Adrenal gland (tissue), 12 donors: ENCODE measurements around the gene GANC. TPM values are rescaled to one million over a fixed set of nuclear protein-coding genes. Genes with fewer than 3 reads are reported as not detected.
A peak's percentile ranks its signal among the peaks of the same experiment; 100 is the strongest.

Experiments used
- DNase-seq, 7 donors: peaks; one replicate each; pipeline ENCODE4 v3.0.0-alpha.2; 2019 to 2020
- H3K27ac ChIP-seq, 5 donors: fragments of 200-600 bp; sonication (generic) in 4 of 5; 1 replicate in 3 of 5; 2 replicates in 2 of 5; pipeline versions ENCODE4 v1.5.1 to v1.8.0; 2016 to 2020; ENCODE audit warnings: mild to moderate bottlenecking in 1 of 5
- H3K27me3 ChIP-seq: fragments of 200-600 bp; 2 replicates; pipeline ENCODE4 v1.8.0; 2021
- H3K36me3 ChIP-seq, 2 donors: fragments of 200-600 bp; replicated peaks in 1 of 2; 1 replicate in 1 of 2; 2 replicates in 1 of 2; pipeline versions ENCODE4 v1.5.1 to v1.8.0; 2018 to 2022
- H3K4me1 ChIP-seq, 2 donors: fragments of 200-600 bp; replicated peaks in 1 of 2; 1 replicate in 1 of 2; 2 replicates in 1 of 2; pipeline versions ENCODE4 v1.5.1 to v1.8.0; 2018 to 2021
- H3K4me3 ChIP-seq, 4 donors: fragments of 200-600 bp; sonication (generic) in 3 of 4; one replicate each; pipeline ENCODE4 v1.5.1; 2016 to 2018
- H3K9me3 ChIP-seq, 3 donors: fragments of 200-600 bp; sonication (generic) in 1 of 3; replicated peaks in 1 of 3; 1 replicate in 2 of 3; 2 replicates in 1 of 3; pipeline versions ENCODE4 v1.5.1 to v1.8.0; 2016 to 2021
- CTCF ChIP-seq, 6 experiments: fragments of 450-650 bp in 4 of 6; fragments of 200-600 bp in 2 of 6; sonication (generic) in 1 of 6; IDR thresholded peaks; 1 replicate in 5 of 6; 2 replicates in 1 of 6; pipeline versions ENCODE4 v1.5.1 to v1.8.0; 2016 to 2021; ENCODE audit warnings: antibody characterized with exemption in 6 of 6, mild to moderate bottlenecking in 2 of 6, moderate library complexity in 1 of 6
- POLR2A ChIP-seq, 2 donors: fragments of 450-650 bp; IDR thresholded peaks; one replicate each; pipeline ENCODE4 v1.6.1; 2017; ENCODE audit warnings: antibody characterized with exemption in 2 of 2, mild to moderate bottlenecking in 2 of 2, moderate library complexity in 1 of 2
- WGBS, 4 donors: extraction: QIAGEN DNeasy Blood & Tissue Kit in 2 of 4; methylation state at CpG; one replicate each; pipeline versions ENCODE4 v1.1.5 to v1.1.7; 2013 to 2017; 5-methylcytosine and 5-hydroxymethylcytosine counted together
- intact Hi-C, 2 donors: fragments of 100-400 bp; cut with DNase I; formaldehyde crosslinking; loops; one replicate each; pipeline versions ENCODE4 v1.14.1 to v1.15.0; 2022 to 2023
- polyA plus RNA-seq, 3 donors: library from polyadenylated mRNA; stranded (reverse); fragments of 200-250 nt in 2 of 3; fragments of 350-450 nt in 1 of 3; fragmentation: Illumina TruSeq in 1 of 3; extraction: RNeasy Lipid Tissue Mini Kit (QIAGEN cat#74804) in 1 of 3; gene quantifications; one replicate each; pipeline ENCODE4 v1.2.3, GENCODE V29; 2013 to 2014
- total RNA-seq, 9 donors: library from RNA; depleted of rRNA in 4 of 9; stranded (reverse); fragments of >200 nt in 4 of 9; fragments of 120-200 nt in 1 of 9; fragmentation: NEBNext Ultra II Directional in 1 of 9; extraction: Animal tissue kit (Norgen Biotek cat#: 25700) in 1 of 9; gene quantifications; one replicate each; pipeline versions ENCODE4 v1.1.0 to v1.2.4, GENCODE V29; 2013 to 2023
- donor health status: healthy with polysubstance abuse.
- donor health status: Bipolar disorder and iron deficiency.
- donor health status: DM: yes; HTN: yes; CAD: no.
- donor health status: DM: no; HTN: no; CAD: no.
- donor health status: DM: no; HTN: no; CAD: no.
- donor health status: DM: yes; HTN: yes; CAD: no.

GANC gene
- total and polyA plus RNA-seq, 12 donors: 8.5 to 37.2 (median 18.5) TPM

GRCh38 chr15:42404461-42405235, 131.6 kb downstream of the GANC start:
- H3K9me3 ChIP-seq: no peaks in the 10 kb centered on the region
- H3K27ac ChIP-seq: no peak overlapping the region
- no peak for TF ChIP-seq POLR2A (IDR thresholded peaks at IDR 0.05)
- TF ChIP-seq CTCF (IDR thresholded peaks at IDR 0.05): no peak
- 73 to 95% (median 82%) methylated on average over 5 to 12 of the region's 12 CpGs for WGBS, 4 donors
- no peak overlapping the region for H3K4me3 ChIP-seq
- H3K36me3 ChIP-seq: no peaks in the 10 kb centered on the region
- intact Hi-C loops: no loop called here
- no peaks in the 10 kb centered on the region for H3K4me1 ChIP-seq
- H3K27me3 ChIP-seq: no peaks in the 10 kb centered on the region
- DNase-seq: peak in 5 of 7 donors; percentile 33 to 60 (median 35)

- no peak for TF ChIP-seq CTCF (IDR thresholded peaks at IDR 0.05)
- TF ChIP-seq POLR2A (IDR thresholded peaks at IDR 0.05): no peak
- intact Hi-C loops: no loop called here
- H3K27ac ChIP-seq: no peak overlapping the region
- WGBS, 4 donors: 41 to 52% (median 50%) methylated on average over 5 to 6 of the region's 6 CpGs
- no peak overlapping the region for H3K4me3 ChIP-seq
- DNase-seq: peak in 2 of 7 donors; percentile 9 to 39
- no peaks in the 10 kb centered on the region for H3K9me3 ChIP-seq
- no peaks in the 10 kb centered on the region for H3K4me1 ChIP-seq
- peaks cover 0 to 7% of the 10 kb centered on the region in 2 donors for H3K36me3 ChIP-seq
- no peaks in the 10 kb centered on the region for H3K27me3 ChIP-seq
Measured at GRCh38 chr15:42405863-42406482, 133.0 kb downstream of the GANC start.

Other genes starting within 250 kb of the GANC start
- 1 to 10 TPM in 1 of 9 donors, under 1 TPM in 6, not detected in 2; 0.10 to 1.0 (median 0.28) TPM for gene PLA2G4D, start 178.6 kb upstream of the GANC start, total RNA-seq
- gene PLA2G4D, start 178.6 kb upstream of the GANC start, polyA plus RNA-seq: 1 to 10 TPM in 1 of 3 donors, under 1 TPM in 2; 0.07 to 1.2 (median 0.16) TPM
- under 1 TPM in 2 of 9 donors, not detected in 7; 0.11 to 0.29 TPM for gene PLA2G4F, start 116.6 kb upstream of the GANC start, total RNA-seq
- under 1 TPM in 1 of 3 donors, not detected in 2; 0.03 TPM for gene PLA2G4F, start 116.6 kb upstream of the GANC start, polyA plus RNA-seq
- gene VPS39, start 64.9 kb upstream of the GANC start, total RNA-seq: 100 to 1,000 TPM in 2 of 9 donors, 10 to 100 TPM in 7; 47.3 to 159 (median 68.0) TPM
- 10 to 100 TPM; 42.4 to 92.7 (median 72.7) TPM for gene VPS39, start 64.9 kb upstream of the GANC start, polyA plus RNA-seq
- 100 to 1,000 TPM in 1 of 9 donors, 10 to 100 TPM in 8; 20.8 to 128 (median 52.2) TPM for gene TMEM87A, start 232 bp downstream of the GANC start, total RNA-seq
- gene TMEM87A, start 232 bp downstream of the GANC start, polyA plus RNA-seq: 10 to 100 TPM; 16.8 to 64.4 (median 20.1) TPM
- 10 to 100 TPM in 2 of 9 donors, 1 to 10 TPM in 7; 4.0 to 17.2 (median 7.8) TPM for gene CAPN3, start 86.3 kb downstream of the GANC start, total RNA-seq
- gene CAPN3, start 86.3 kb downstream of the GANC start, polyA plus RNA-seq: 10 to 100 TPM in 2 of 3 donors, 1 to 10 TPM in 1; 3.3 to 72.9 (median 51.5) TPM
- 10 to 100 TPM; 51.4 to 77.7 (median 60.7) TPM for gene ZNF106, start 217.9 kb downstream of the GANC start, total RNA-seq
- 10 to 100 TPM in 1 of 3 donors, 1 to 10 TPM in 2; 5.8 to 43.1 (median 9.5) TPM for gene ZNF106, start 217.9 kb downstream of the GANC start, polyA plus RNA-seq
- gene SNAP23, start 222.4 kb downstream of the GANC start, total RNA-seq: 10 to 100 TPM; 44.7 to 88.2 (median 61.2) TPM
- 10 to 100 TPM; 54.0 to 74.2 (median 58.9) TPM for gene SNAP23, start 222.4 kb downstream of the GANC start, polyA plus RNA-seq